GM19035 (cell line): ENCODE results near the gene PACS2.

ENCODE experiments used
- ATAC-seq: cut with Tn5 transposase; IDR thresholded peaks from one replicate; pipeline ENCODE4 v1.9.1; 2021; ENCODE audit not compliant: unreplicated experiment

Gene PACS2

GRCh38 chr14:105384605-105385321 lies 70.2 kb downstream of the PACS2 start:
- ATAC-seq = no peak

- no peak for ATAC-seq
These were observed 70.7 kb downstream of the PACS2 start for GRCh38 chr14:105385322-105385637.

- ATAC-seq = no peak
These were observed 71.3 kb downstream of the PACS2 start for GRCh38 chr14:105385698-105386365.

GRCh38 chr14:105386581-105387529 lies 72.3 kb downstream of the PACS2 start:
- ATAC-seq = no peak

- ATAC-seq = no peak
These were observed 73.0 kb downstream of the PACS2 start for GRCh38 chr14:105387530-105387922.

GRCh38 chr14:105388110-105388951 lies 73.8 kb downstream of the PACS2 start:
- ATAC-seq = no peak

- ATAC-seq = no peak
These were observed 74.4 kb downstream of the PACS2 start for GRCh38 chr14:105388976-105389375.

- ATAC-seq = no peak
These were observed 75.0 kb downstream of the PACS2 start for GRCh38 chr14:105389534-105389933.

GRCh38 chr14:105389976-105390848 lies 75.7 kb downstream of the PACS2 start:
- no peak for ATAC-seq

GRCh38 chr14:105390849-105391500 lies 76.4 kb downstream of the PACS2 start:
- ATAC-seq = no peak

- ATAC-seq = no peak
These were observed 77.0 kb downstream of the PACS2 start for GRCh38 chr14:105391541-105391940.

- no peak for ATAC-seq
These were observed 77.9 kb downstream of the PACS2 start for GRCh38 chr14:105392131-105393090.

- no peak for ATAC-seq
These were observed 78.6 kb downstream of the PACS2 start for GRCh38 chr14:105393151-105393550.

- ATAC-seq = no peak
These were observed 80.4 kb downstream of the PACS2 start for GRCh38 chr14:105394714-105395537.

GRCh38 chr14:105395538-105395854 lies 80.9 kb downstream of the PACS2 start:
- no peak for ATAC-seq

- ATAC-seq = no peak
These were observed 82.9 kb downstream of the PACS2 start for GRCh38 chr14:105397350-105397931.
